H1 (cell line): ENCODE data around the gene GTF2F2.

ENCODE experiments used
- ASH2L ChIP-seq: fragments of 200-600, 300-600 bp; sonication (generic); IDR thresholded peaks from one replicate; pipeline ENCODE4 v1.7.1; 2017; ENCODE audit warnings: low read length
- BCL11A ChIP-seq, 2 experiments: IDR thresholded peaks; one replicate each; pipeline ENCODE4 v1.6.1; 2011; ENCODE audit warnings: low read depth in 2 of 2, low read length in 2 of 2, mild to moderate bottlenecking in 2 of 2
- CEBPB ChIP-seq: IDR thresholded peaks from 2 replicates; pipeline ENCODE4 v1.6.1; 2012; ENCODE audit warnings: low read depth, low read length
- CTCF ChIP-seq, 3 experiments: IDR thresholded peaks; 1 replicate in 2 of 3; 2 replicates in 1 of 3; pipeline versions ENCODE4 v1.5.1 to v1.6.1; 2011; ENCODE audit warnings: low read length in 3 of 3, mild to moderate bottlenecking in 3 of 3, inconsistent platforms in 2 of 3, low read depth in 1 of 3, moderate library complexity in 1 of 3; ENCODE audit not compliant: insufficient read depth in 1 of 3; ENCODE audit errors: control extremely low read depth in 1 of 3
- EZH2 ChIP-seq: fragments of 200-600 bp; sonication (generic); IDR thresholded peaks from 2 replicates; pipeline ENCODE4 v1.7.1; 2012; ENCODE audit warnings: low read depth, mild to moderate bottlenecking, moderate library complexity, low read length, inconsistent platforms; ENCODE audit not compliant: severe bottlenecking
- JUN ChIP-seq: IDR thresholded peaks from 2 replicates; pipeline ENCODE4 v1.6.1; 2011; ENCODE audit warnings: low read depth, mild to moderate bottlenecking, improper control_type of control experiment, low read length
- PHF8 ChIP-seq: fragments of 200-600 bp; sonication (generic); conservative IDR thresholded peaks from 2 replicates; pipeline ENCODE4 v1.7.1; 2012; ENCODE audit warnings: low read depth, mild to moderate bottlenecking, inconsistent platforms, low read length, moderate library complexity
- POLR2A ChIP-seq, 2 experiments: IDR thresholded peaks; 1 replicate in 1 of 2; 2 replicates in 1 of 2; pipeline ENCODE4 v1.6.1; 2011; ENCODE audit warnings: low read depth in 2 of 2, low read length in 2 of 2, mild to moderate bottlenecking in 2 of 2; ENCODE audit errors: control extremely low read depth in 1 of 2
- POLR2AphosphoS5 ChIP-seq: IDR thresholded peaks from 2 replicates; pipeline ENCODE4 v1.6.1; 2011; ENCODE audit warnings: low read depth, low read length
- SIX5 ChIP-seq: IDR thresholded peaks from 2 replicates; pipeline ENCODE4 v1.6.1; 2011; ENCODE audit warnings: mild to moderate bottlenecking, low read depth, low read length
- TCF12 ChIP-seq: IDR thresholded peaks from 2 replicates; pipeline ENCODE4 v1.6.1; 2011; ENCODE audit warnings: low read depth, mild to moderate bottlenecking, low read length
- ZNF274 ChIP-seq: IDR thresholded peaks from 2 replicates; pipeline ENCODE4 v1.7.0; 2012; ENCODE audit warnings: low read length, borderline replicate concordance; ENCODE audit errors: extremely low read depth

DNA sequence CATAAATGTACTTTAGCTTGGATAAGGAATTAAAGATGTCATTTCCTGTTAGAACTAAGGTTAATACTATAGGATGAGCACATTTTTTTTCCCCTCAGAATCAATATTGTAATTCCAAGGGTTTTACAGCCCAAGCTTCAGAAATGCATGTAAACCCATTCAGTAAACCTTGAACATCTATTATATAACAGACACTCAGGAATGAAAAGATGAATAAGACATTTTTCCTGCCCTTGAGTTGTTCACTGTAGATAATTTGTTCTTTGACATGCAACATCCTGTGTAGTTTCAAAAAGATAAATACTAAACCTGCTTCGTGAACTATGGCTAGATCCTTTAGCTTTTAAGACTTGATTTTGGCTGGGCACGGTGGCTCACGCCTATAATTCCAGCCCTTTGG is 102.2 kb downstream of the GTF2F2 start:
- TF ChIP-seq ASH2L (no peak), POLR2A (IDR thresholded peaks at IDR 0.05; ENCODE audit: control extremely low read depth in 1 of 2, low read depth in 2 of 2, low read length in 2 of 2) (no peak), CTCF (IDR thresholded peaks at IDR 0.05; ENCODE audit: control extremely low read depth in 1 of 3, insufficient read depth in 1 of 3, low read depth in 1 of 3, low read length in 3 of 3) (no peak), EZH2 (no peak), POLR2AphosphoS5 (no peak), BCL11A (IDR thresholded peaks at IDR 0.05; ENCODE audit: low read depth in 2 of 2, low read length in 2 of 2) (no peak), SIX5 (no peak), CEBPB (no peak), TCF12 (no peak), JUN (no peak), PHF8 (no peak), ZNF274 (no peak)
